UCSD-AML1 (cell line): ENCODE results near the gene LPAR6.
"Not testable (repeated sequence)": the region's sequence is repeated elsewhere in the genome, so short reads cannot be mapped to it uniquely, and the experiment has no call there.

Experiments used
- DNase-seq: peaks from one replicate; lab custom pipeline; 2025; ENCODE audit not compliant: unreplicated experiment; lab: John Stamatoyannopoulos, UW

The LPAR6 gene

GRCh38 chr13:48412881-48413351 lies at the start of gene LPAR6:
LPAR6 (minus strand) TSS chr13:48413113; CDS start chr13:48412423, 690 bp downstream.
- no peak for DNase-seq

- DNase-seq, result no peak
Measured at GRCh38 chr13:48457578-48458242, 44.8 kb upstream of the LPAR6 start.

- no peak for DNase-seq
Measured at GRCh38 chr13:48456546-48456945, 43.6 kb upstream of the LPAR6 start.

GRCh38 chr13:48451196-48451595 lies 38.3 kb upstream of the LPAR6 start:
- DNase-seq, result not testable (repeated sequence)

GRCh38 chr13:48449656-48450055 lies 36.7 kb upstream of the LPAR6 start:
- no peak for DNase-seq

- no peak for DNase-seq
Measured at GRCh38 chr13:48448959-48449614, 36.2 kb upstream of the LPAR6 start.

- DNase-seq, result no peak
Measured at GRCh38 chr13:48448285-48448958, 35.5 kb upstream of the LPAR6 start.

- no peak for DNase-seq
Measured at GRCh38 chr13:48446464-48446863, 33.6 kb upstream of the LPAR6 start.

- DNase-seq, result no peak
Measured at GRCh38 chr13:48443442-48444208, 30.7 kb upstream of the LPAR6 start.

- DNase-seq, result no peak
Measured at GRCh38 chr13:48437371-48437770, 24.5 kb upstream of the LPAR6 start.

GRCh38 chr13:48436661-48437288 lies 23.9 kb upstream of the LPAR6 start:
- DNase-seq, result no peak

- DNase-seq, result no peak
Measured at GRCh38 chr13:48434200-48434599, 21.3 kb upstream of the LPAR6 start.

GRCh38 chr13:48431987-48432615 lies 19.2 kb upstream of the LPAR6 start:
- no peak for DNase-seq

- DNase-seq, result no peak
Measured at GRCh38 chr13:48431431-48431830, 18.5 kb upstream of the LPAR6 start.

GRCh38 chr13:48429886-48430285 lies 17.0 kb upstream of the LPAR6 start:
- no peak for DNase-seq

- no peak for DNase-seq
Measured at GRCh38 chr13:48429036-48429435, 16.1 kb upstream of the LPAR6 start.

GRCh38 chr13:48426755-48427298 lies 13.9 kb upstream of the LPAR6 start:
- not testable (repeated sequence) for DNase-seq

GRCh38 chr13:48426052-48426451 lies 13.1 kb upstream of the LPAR6 start:
- DNase-seq, result no peak

- no peak for DNase-seq
Measured at GRCh38 chr13:48424212-48424611, 11.3 kb upstream of the LPAR6 start.

- not testable (repeated sequence) for DNase-seq
Measured at GRCh38 chr13:48422003-48422402, 9.1 kb upstream of the LPAR6 start.
